ENCODE data around the gene GNGT2.
A peak's percentile ranks its signal among the peaks of the same experiment; 100 is the strongest.

The GNGT2 gene

DNA sequence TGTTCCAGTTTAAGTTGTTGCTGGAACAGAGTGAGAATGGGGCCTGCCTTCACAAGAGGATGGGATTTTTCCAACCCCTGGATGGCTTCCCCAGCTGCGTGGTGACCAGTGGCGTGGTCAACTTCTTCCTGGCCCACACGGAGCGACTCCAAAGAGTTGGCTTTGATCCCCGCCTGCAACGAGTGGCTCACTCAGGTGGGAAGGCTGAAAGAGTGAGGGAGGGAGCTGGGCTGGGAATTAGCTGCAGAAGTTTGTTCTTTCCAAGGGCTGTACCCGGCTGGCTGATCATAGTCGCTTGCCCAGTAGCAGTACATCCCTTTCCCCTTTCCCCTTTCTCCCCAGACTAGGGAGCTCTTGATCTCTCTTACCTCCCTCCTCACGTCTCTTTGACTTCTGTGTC is 41.7 kb downstream of the GNGT2 start:
- Histone ChIP-seq H3K4me3 (ENCODE audit: low read depth, low read length) (no peak overlapping the region), H3K36me3 (replicated peaks) (no peaks in the 10 kb centered on the region), H3K27me3 (replicated peaks) (no peaks in the 10 kb centered on the region), H3K27ac (no peak overlapping the region)
- in situ Hi-C loops (cut with HindIII; ENCODE audit: low pct_ligation_motif_present, low sequenced_read_pairs): no loop called here
- TF ChIP-seq, protein P1, sequence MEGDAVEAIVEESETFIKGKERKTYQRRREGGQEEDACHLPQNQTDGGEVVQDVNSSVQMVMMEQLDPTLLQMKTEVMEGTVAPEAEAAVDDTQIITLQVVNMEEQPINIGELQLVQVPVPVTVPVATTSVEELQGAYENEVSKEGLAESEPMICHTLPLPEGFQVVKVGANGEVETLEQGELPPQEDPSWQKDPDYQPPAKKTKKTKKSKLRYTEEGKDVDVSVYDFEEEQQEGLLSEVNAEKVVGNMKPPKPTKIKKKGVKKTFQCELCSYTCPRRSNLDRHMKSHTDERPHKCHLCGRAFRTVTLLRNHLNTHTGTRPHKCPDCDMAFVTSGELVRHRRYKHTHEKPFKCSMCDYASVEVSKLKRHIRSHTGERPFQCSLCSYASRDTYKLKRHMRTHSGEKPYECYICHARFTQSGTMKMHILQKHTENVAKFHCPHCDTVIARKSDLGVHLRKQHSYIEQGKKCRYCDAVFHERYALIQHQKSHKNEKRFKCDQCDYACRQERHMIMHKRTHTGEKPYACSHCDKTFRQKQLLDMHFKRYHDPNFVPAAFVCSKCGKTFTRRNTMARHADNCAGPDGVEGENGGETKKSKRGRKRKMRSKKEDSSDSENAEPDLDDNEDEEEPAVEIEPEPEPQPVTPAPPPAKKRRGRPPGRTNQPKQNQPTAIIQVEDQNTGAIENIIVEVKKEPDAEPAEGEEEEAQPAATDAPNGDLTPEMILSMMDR (IDR thresholded peaks at IDR 0.05; ENCODE audit: low read depth, low read length, missing control alignments): no peak
- DNase-seq: no peak

DNA sequence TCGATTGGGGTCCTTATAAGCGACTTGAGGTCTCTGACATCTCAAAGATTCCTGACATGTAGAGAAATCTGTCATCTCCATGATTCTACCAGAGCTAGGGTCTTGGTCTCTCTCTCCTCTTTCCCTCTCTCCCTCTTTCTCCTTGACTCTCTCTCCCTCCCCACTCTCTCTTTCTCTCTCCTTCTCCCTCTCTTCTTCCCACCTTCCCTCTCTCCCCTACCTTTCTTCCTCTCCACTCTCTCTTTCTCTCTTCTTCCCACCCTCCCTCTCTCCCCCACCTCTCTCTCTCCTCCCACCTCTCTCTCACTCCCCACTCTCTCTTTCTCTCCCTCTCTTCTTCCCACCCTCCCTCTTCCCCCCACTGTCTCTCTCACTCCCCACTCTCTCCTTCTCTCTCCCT is 45.2 kb downstream of the GNGT2 start:
- DNase-seq: no peak
- Histone ChIP-seq H3K36me3 (replicated peaks) (no peaks in the 10 kb centered on the region), H3K4me3 (ENCODE audit: low read depth, low read length) (no peak overlapping the region), H3K27ac (no peak overlapping the region), H3K27me3 (replicated peaks) (no peaks in the 10 kb centered on the region)
- TF ChIP-seq, protein P1 (IDR thresholded peaks at IDR 0.05; ENCODE audit: low read depth, low read length, missing control alignments): no peak
- in situ Hi-C loops (cut with HindIII; ENCODE audit: low pct_ligation_motif_present, low sequenced_read_pairs): no loop called here

DNA sequence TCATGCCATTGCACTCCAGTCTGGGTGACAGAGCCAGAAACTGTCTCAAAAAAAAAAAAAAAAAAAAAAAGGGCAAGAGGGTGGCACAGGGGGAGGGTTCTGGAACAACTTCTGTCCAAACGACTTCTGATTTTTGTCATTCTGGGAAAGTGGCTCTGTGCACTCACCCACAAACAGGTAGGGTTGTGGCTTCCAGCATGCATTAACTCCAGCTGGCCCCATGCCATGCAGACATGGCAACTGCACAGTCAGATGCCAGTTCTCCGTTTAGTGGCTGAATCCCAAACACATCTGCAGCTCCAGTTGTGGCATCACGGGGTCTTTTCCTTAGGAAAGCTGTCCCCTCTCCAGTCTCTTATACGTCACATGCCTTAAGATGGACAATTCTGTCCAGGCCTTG is 47.5 kb downstream of the GNGT2 start:
- H3K27me3 ChIP-seq (replicated peaks): no peaks in the 10 kb centered on the region
- TF ChIP-seq, protein P1 (IDR thresholded peaks at IDR 0.05; ENCODE audit: low read depth, low read length, missing control alignments): no peak
- no peak for DNase-seq
- H3K36me3 ChIP-seq (replicated peaks): no peaks in the 10 kb centered on the region
- H3K4me3 ChIP-seq (ENCODE audit: low read depth, low read length): no peak overlapping the region
- in situ Hi-C loops (cut with HindIII; ENCODE audit: low pct_ligation_motif_present, low sequenced_read_pairs): no loop called here
- no peak overlapping the region for H3K27ac ChIP-seq

DNA sequence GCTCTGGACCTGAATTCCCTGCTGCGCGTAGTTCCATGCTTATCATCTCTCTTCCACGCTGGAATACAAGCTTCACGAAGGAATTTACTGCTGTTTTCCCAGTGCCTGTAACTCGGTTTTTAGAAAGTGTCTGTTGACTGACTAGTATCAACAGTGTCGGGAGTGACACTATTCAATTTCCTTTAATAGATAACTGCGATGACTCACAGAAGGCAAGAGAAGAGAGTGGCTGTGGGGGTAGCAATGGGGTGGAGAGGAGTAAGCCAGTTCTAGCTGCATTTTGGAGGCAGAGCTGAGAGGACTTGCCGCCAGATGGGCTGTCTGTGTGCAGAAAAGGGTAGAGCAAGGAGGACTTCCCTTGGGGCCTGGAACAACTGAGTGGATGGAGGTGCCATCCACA is 52.6 kb downstream of the GNGT2 start:
- Histone ChIP-seq H3K36me3 (replicated peaks) (no peaks in the 10 kb centered on the region), H3K4me3 (ENCODE audit: low read depth, low read length) (no peak overlapping the region), H3K27ac (no peak overlapping the region), H3K27me3 (replicated peaks) (no peaks in the 10 kb centered on the region)
- in situ Hi-C loops (cut with HindIII; ENCODE audit: low pct_ligation_motif_present, low sequenced_read_pairs): no loop called here
- TF ChIP-seq, protein P1 (IDR thresholded peaks at IDR 0.05; ENCODE audit: low read depth, low read length, missing control alignments): no peak
- peak; percentile 40 for DNase-seq

DNA sequence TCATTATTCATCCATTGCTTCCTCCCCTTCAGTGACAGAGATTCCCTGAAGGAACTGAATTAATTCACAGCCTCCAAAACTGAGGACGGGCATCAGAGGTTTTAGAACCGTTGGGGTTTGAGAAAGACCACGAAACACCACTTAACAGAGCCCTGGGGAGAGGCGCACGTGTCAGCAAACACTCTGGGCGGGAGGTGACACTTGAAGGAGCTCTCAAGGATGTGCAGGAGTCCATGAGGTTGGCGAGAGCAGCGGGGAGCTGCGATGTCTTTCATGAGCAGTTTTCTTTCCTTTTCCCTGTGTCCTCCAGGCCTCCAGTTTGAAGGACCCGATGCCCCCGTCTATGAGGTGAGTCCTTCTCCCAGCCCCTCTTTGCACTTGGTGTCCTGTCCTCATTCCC is 54.1 kb downstream of the GNGT2 start:
- H3K27me3 ChIP-seq (replicated peaks): no peaks in the 10 kb centered on the region
- TF ChIP-seq, protein P1 (IDR thresholded peaks at IDR 0.05; ENCODE audit: low read depth, low read length, missing control alignments): no peak
- in situ Hi-C loops (cut with HindIII; ENCODE audit: low pct_ligation_motif_present, low sequenced_read_pairs): no loop called here
- H3K36me3 ChIP-seq (replicated peaks): no peaks in the 10 kb centered on the region
- H3K4me3 ChIP-seq (ENCODE audit: low read depth, low read length): no peak overlapping the region
- H3K27ac ChIP-seq: no peak overlapping the region
- DNase-seq: no peak
